Neural cell (in vitro differentiated cells): ENCODE measurements around the gene CIITA. TPM values are rescaled to one million over a fixed set of nuclear protein-coding genes. Genes with fewer than 3 reads are reported as not detected.

Experiments
- H2AFZ ChIP-seq: fragments of 200-600, 300-800 bp; sonication (generic), shearing (Covaris generic); 2 replicates; pipeline ENCODE4 v1.6.0; 2014; ENCODE audit warnings: low read depth, mild to moderate bottlenecking, antibody characterized with exemption, low read length, moderate library complexity
- H3F3A ChIP-seq: fragments of 200-600 bp; shearing (Covaris generic); 2 replicates; pipeline ENCODE4 v1.6.1; 2016; ENCODE audit warnings: mild to moderate bottlenecking, moderate library complexity, mixed read lengths, antibody characterized with exemption, low read length; ENCODE audit not compliant: insufficient read depth, poor library complexity, severe bottlenecking
- H3K27ac ChIP-seq: fragments of 200-600, 300-800 bp; sonication (generic), shearing (Covaris generic); 2 replicates; pipeline ENCODE4 v1.5.1; 2014; ENCODE audit warnings: mild to moderate bottlenecking, low read length, moderate library complexity
- H3K27me3 ChIP-seq: fragments of 300-800, 200-600 bp; sonication (generic), shearing (Covaris generic); 2 replicates; pipeline ENCODE4 v1.6.0; 2014; ENCODE audit warnings: mild to moderate bottlenecking, low read depth, low read length, moderate library complexity; ENCODE audit not compliant: insufficient read depth
- H3K36me3 ChIP-seq: fragments of 300-800, 200-600 bp; sonication (generic), shearing (Covaris generic); 2 replicates; pipeline ENCODE4 v1.5.1; 2014; ENCODE audit warnings: mild to moderate bottlenecking, antibody characterized with exemption, low read length, moderate library complexity; ENCODE audit not compliant: insufficient read depth
- H3K4me2 ChIP-seq: fragments of 300-800, 200-600 bp; sonication (generic), shearing (Covaris generic); 2 replicates; pipeline ENCODE4 v1.6.0; 2014; ENCODE audit warnings: mild to moderate bottlenecking, low read length
- H3K4me3 ChIP-seq: fragments of 300-800, 200-600 bp; sonication (generic), shearing (Covaris generic); 2 replicates; pipeline ENCODE4 v1.5.1; 2014; ENCODE audit warnings: mild to moderate bottlenecking, low read length, moderate library complexity
- H3K79me2 ChIP-seq: fragments of 200-600 bp; shearing (Covaris generic); replicated peaks from 2 replicates; pipeline ENCODE4 v1.6.0; 2014; ENCODE audit warnings: mild to moderate bottlenecking, low read length, moderate library complexity; ENCODE audit not compliant: insufficient read depth
- H3K9ac ChIP-seq: fragments of 300-800, 200-600 bp; sonication (generic), shearing (Covaris generic); 2 replicates; pipeline ENCODE4 v1.6.1; 2016; ENCODE audit warnings: mild to moderate bottlenecking, low read length, mixed read lengths
- H3K9me2 ChIP-seq: fragments of 200-600 bp; shearing (Covaris generic); 2 replicates; pipeline ENCODE4 v1.6.1; 2016; ENCODE audit warnings: mild to moderate bottlenecking, low read length, mixed read lengths; ENCODE audit not compliant: insufficient read depth
- H3K9me3 ChIP-seq: fragments of 200-600, 300-800 bp; sonication (generic), shearing (Covaris generic); 2 replicates; pipeline ENCODE4 v1.6.1; 2016; ENCODE audit warnings: mild to moderate bottlenecking, mixed run types, low read length, moderate library complexity, mixed read lengths
- H4K20me1 ChIP-seq: fragments of 200-600 bp; shearing (Covaris generic); 2 replicates; pipeline ENCODE4 v1.6.1; 2016; ENCODE audit warnings: mild to moderate bottlenecking, mixed run types; ENCODE audit not compliant: insufficient read depth
- CTCF ChIP-seq: fragments of 450-650 bp; IDR thresholded peaks from 2 replicates; pipeline ENCODE4 v1.5.1; 2014; ENCODE audit warnings: antibody characterized with exemption, mild to moderate bottlenecking, moderate library complexity; ENCODE audit not compliant: poor library complexity, severe bottlenecking
- EP300 ChIP-seq: fragments of 450-650 bp; conservative IDR thresholded peaks from 2 replicates; pipeline ENCODE4 v1.6.1; 2014; ENCODE audit warnings: antibody characterized with exemption, mild to moderate bottlenecking, moderate library complexity; ENCODE audit not compliant: poor library complexity, severe bottlenecking
- EZH2 ChIP-seq: fragments of 200-600, 300-800 bp; shearing (Covaris generic), sonication (generic); IDR thresholded peaks from 2 replicates; pipeline ENCODE4 v1.6.1; 2014; ENCODE audit warnings: antibody characterized with exemption, low read length, borderline replicate concordance, mild to moderate bottlenecking; ENCODE audit not compliant: insufficient read depth, poor library complexity, severe bottlenecking
- MXI1 ChIP-seq: fragments of 450-650 bp; conservative IDR thresholded peaks from 2 replicates; pipeline ENCODE4 v1.6.1; 2014; ENCODE audit warnings: antibody characterized with exemption, mild to moderate bottlenecking; ENCODE audit not compliant: poor library complexity, severe bottlenecking
- POLR2AphosphoS5 ChIP-seq: IDR thresholded peaks from 2 replicates; pipeline ENCODE4 v1.6.1; 2012
- RAD21 ChIP-seq: fragments of 450-650 bp; conservative IDR thresholded peaks from 2 replicates; pipeline ENCODE4 v1.6.1; 2014; ENCODE audit warnings: antibody characterized with exemption, mild to moderate bottlenecking, moderate library complexity
- REST ChIP-seq: IDR thresholded peaks from 2 replicates; pipeline ENCODE4 v1.6.1; 2012; ENCODE audit warnings: borderline replicate concordance
- SMC3 ChIP-seq: fragments of 450-650 bp; conservative IDR thresholded peaks from 2 replicates; pipeline ENCODE4 v1.6.1; 2014; ENCODE audit warnings: antibody characterized with exemption, mild to moderate bottlenecking, moderate library complexity; ENCODE audit not compliant: poor library complexity
- TAF1 ChIP-seq: IDR thresholded peaks from 2 replicates; pipeline ENCODE4 v1.6.1; 2012; ENCODE audit warnings: low read depth
- polyA plus RNA-seq: library from polyadenylated mRNA; depleted of rRNA; stranded (reverse); fragments of >200 nt; gene quantifications from 2 replicates; pipeline ENCODE4 v1.2.3, GENCODE V29; 2014

The CIITA gene
- polyA plus RNA-seq, 1 donor from 2014 or later = not detected

- Histone ChIP-seq H3K27ac (no peak overlapping the region), H2AFZ (no peak overlapping the region), H3K9ac (no peak overlapping the region), H3K9me3 (no peaks in the 10 kb centered on the region), H4K20me1 (no peaks in the 10 kb centered on the region), H3K9me2 (no peaks in the 10 kb centered on the region), H3K27me3 (no peaks in the 10 kb centered on the region), H3F3A (no peaks in the 10 kb centered on the region), H3K4me2 (no peak overlapping the region), H3K79me2 (no peaks in the 10 kb centered on the region), H3K36me3 (no peaks in the 10 kb centered on the region), H3K4me3 (no peak overlapping the region)
- no peak for TF ChIP-seq SMC3
- TF ChIP-seq EP300 = no peak
- TF ChIP-seq RAD21 = no peak
- no peak for TF ChIP-seq REST
- no peak for TF ChIP-seq CTCF
- no peak for TF ChIP-seq POLR2AphosphoS5
- TF ChIP-seq TAF1 = no peak
- no peak for TF ChIP-seq MXI1
- no peak for TF ChIP-seq EZH2
Observed at GRCh38 chr16:10852948-10853347, 24.1 kb upstream of the CIITA start.

GRCh38 chr16:10856042-10856441, 21.0 kb upstream of the CIITA start:
- H3K9ac ChIP-seq = no peak overlapping the region
- H3K79me2 ChIP-seq = no peaks in the 10 kb centered on the region
- no peak overlapping the region for H3K4me2 ChIP-seq
- no peak overlapping the region for H3K4me3 ChIP-seq
- no peak overlapping the region for H3K27ac ChIP-seq
- H3K9me2 ChIP-seq = no peaks in the 10 kb centered on the region
- no peaks in the 10 kb centered on the region for H4K20me1 ChIP-seq
- no peaks in the 10 kb centered on the region for H3K9me3 ChIP-seq
- no peaks in the 10 kb centered on the region for H3F3A ChIP-seq
- no peak for TF ChIP-seq SMC3
- TF ChIP-seq EZH2 = no peak
- no peak for TF ChIP-seq CTCF
- TF ChIP-seq RAD21 = no peak
- no peak for TF ChIP-seq EP300
- TF ChIP-seq REST = no peak
- TF ChIP-seq POLR2AphosphoS5 = no peak
- H3K36me3 ChIP-seq = no peaks in the 10 kb centered on the region
- H3K27me3 ChIP-seq = no peaks in the 10 kb centered on the region
- H2AFZ ChIP-seq = no peak overlapping the region
